ACC112 (cell line): Measurements from ENCODE around the gene SLC66A2.

Source experiments
- H2AFZ ChIP-seq: fragments of 200-600 bp; sonication (generic); one replicate; pipeline ENCODE4 v1.6.0; 2017; ENCODE audit warnings: antibody characterized with exemption, low read length; ENCODE audit not compliant: unreplicated experiment
- H3K27ac ChIP-seq: fragments of 200-600 bp; sonication (generic); 2 replicates; pipeline ENCODE4 v1.5.1; 2014; ENCODE audit warnings: low read depth, mild to moderate bottlenecking, antibody characterized with exemption, low read length, moderate library complexity
- H3K27me3 ChIP-seq: fragments of 200-600 bp; sonication (generic); 2 replicates; pipeline ENCODE4 v1.6.1; 2014; ENCODE audit warnings: mild to moderate bottlenecking, antibody characterized with exemption, low read length, moderate library complexity, mixed read lengths; ENCODE audit not compliant: insufficient read depth
- H3K36me3 ChIP-seq: fragments of 200-600 bp; sonication (generic); 2 replicates; pipeline ENCODE4 v1.6.1; 2016; ENCODE audit warnings: mild to moderate bottlenecking, antibody characterized with exemption, low read length, moderate library complexity, mixed read lengths; ENCODE audit not compliant: insufficient read depth
- H3K4me1 ChIP-seq: fragments of 200-600 bp; sonication (generic); one replicate; pipeline ENCODE4 v1.6.1; 2016; ENCODE audit warnings: low read length, mixed read lengths; ENCODE audit not compliant: insufficient read depth, unreplicated experiment, control insufficient read depth
- H3K4me3 ChIP-seq: fragments of 200-600 bp; sonication (generic); 2 replicates; pipeline ENCODE4 v1.5.1; 2014; ENCODE audit warnings: mild to moderate bottlenecking, low read depth, low read length
- H3K79me2 ChIP-seq: fragments of 200-600 bp; sonication (generic); one replicate; pipeline ENCODE4 v1.6.0; 2016; ENCODE audit warnings: low read length; ENCODE audit not compliant: control insufficient read depth, unreplicated experiment, insufficient read depth

The SLC66A2 gene

DNA sequence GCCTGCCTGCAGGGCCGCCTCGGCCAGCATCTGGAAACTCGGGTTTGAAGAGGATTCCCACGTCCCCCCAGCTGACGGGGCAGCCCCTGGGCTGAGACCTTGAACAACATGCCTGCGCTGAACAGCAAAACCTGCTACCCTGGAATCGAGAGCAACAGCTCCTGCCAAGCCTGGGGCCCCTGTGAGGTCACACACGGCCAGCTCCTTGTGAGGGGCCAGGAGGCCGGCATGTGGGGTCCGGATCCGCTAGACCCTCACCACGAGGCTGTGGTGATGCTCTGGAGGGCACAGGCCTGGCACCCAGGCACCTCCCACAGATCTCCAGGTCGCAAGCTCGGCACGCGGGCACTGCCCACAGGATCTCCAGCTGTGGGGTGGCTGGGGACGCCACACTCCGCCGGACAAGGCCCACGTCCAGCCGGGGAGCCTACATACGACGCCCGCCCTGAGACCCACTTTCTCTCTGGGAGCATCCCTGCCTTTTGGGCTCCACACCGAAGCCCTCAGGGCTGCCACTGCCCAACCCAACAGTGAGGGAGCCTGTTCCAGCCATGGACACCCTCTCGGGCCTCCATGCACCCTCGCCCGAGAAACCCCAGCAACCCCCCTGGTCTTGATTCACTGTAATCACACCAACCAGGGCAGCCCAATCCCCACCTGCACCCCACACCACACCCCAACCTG, 34.1 kb downstream of the SLC66A2 start:
- H3K4me1 ChIP-seq = no peaks in the 10 kb centered on the region
- no peak overlapping the region for H2AFZ ChIP-seq
- no peaks in the 10 kb centered on the region for H3K27me3 ChIP-seq
- no peak overlapping the region for H3K4me3 ChIP-seq
- peaks cover 34% of the 10 kb centered on the region; the same call in 1 of the 2 replicates for H3K36me3 ChIP-seq
- no peak overlapping the region for H3K27ac ChIP-seq
- peaks cover under 1% of the 10 kb centered on the region for H3K79me2 ChIP-seq

DNA sequence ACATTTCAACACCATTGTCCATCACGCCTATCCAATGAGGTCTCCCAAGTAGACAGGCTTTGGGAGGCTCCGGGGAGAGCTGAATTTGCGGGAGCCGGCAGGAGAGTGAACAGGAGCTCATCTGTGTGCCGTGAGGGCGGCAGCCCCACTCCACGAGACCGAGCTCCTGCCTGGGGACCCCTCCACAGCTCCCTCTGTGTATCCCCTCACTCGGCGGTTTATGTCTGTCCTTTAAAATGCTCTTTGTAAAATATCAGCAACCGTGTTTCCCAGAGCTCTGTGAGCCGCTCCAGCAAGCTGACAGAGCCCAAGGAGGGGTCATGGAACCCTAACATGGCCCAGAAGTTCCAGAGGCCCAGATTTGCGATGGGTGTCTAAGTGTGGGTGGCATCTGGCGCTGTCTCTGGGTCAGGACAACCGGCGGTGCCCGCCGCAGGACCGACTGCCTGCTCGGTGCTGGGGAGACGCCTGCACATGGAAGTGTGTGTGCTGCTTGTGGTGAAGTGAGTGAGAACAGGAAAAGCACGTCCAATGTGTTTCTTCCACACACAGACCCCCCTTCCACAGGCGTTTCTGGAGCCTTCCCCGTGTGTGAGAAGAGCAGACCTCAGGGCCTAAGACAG, 34.8 kb downstream of the SLC66A2 start:
- H2AFZ ChIP-seq = no peak overlapping the region
- no peak overlapping the region for H3K4me3 ChIP-seq
- H3K36me3 ChIP-seq = peaks cover 35% of the 10 kb centered on the region; the same call in 1 of the 2 replicates
- no peak overlapping the region for H3K27ac ChIP-seq
- no peaks in the 10 kb centered on the region for H3K4me1 ChIP-seq
- H3K79me2 ChIP-seq = no peaks in the 10 kb centered on the region
- H3K27me3 ChIP-seq = no peaks in the 10 kb centered on the region

DNA sequence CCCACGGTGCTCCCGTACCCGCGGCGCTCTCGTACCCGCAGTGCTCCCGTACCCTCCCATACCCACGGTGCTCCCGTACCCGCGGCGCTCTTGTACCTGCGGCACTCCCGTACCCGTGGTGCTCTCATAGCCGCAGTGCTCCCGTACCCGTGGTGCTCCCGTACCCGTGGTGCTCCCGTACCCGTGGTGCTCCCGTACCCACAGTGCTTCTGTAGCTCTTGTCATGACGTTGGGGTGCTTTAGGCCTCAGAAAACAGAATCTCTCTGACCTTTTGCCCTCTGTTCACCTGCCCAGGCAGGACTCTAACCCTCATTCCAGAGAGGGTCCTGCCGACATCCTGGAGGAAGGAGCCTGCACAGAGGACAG, 35.3 kb downstream of the SLC66A2 start:
- H2AFZ ChIP-seq = no peak overlapping the region
- H3K36me3 ChIP-seq = peaks cover 35% of the 10 kb centered on the region; the same call in 1 of the 2 replicates
- no peak overlapping the region for H3K4me3 ChIP-seq
- no peaks in the 10 kb centered on the region for H3K79me2 ChIP-seq
- H3K27ac ChIP-seq = no peak overlapping the region
- H3K4me1 ChIP-seq = no peaks in the 10 kb centered on the region
- H3K27me3 ChIP-seq = no peaks in the 10 kb centered on the region

DNA sequence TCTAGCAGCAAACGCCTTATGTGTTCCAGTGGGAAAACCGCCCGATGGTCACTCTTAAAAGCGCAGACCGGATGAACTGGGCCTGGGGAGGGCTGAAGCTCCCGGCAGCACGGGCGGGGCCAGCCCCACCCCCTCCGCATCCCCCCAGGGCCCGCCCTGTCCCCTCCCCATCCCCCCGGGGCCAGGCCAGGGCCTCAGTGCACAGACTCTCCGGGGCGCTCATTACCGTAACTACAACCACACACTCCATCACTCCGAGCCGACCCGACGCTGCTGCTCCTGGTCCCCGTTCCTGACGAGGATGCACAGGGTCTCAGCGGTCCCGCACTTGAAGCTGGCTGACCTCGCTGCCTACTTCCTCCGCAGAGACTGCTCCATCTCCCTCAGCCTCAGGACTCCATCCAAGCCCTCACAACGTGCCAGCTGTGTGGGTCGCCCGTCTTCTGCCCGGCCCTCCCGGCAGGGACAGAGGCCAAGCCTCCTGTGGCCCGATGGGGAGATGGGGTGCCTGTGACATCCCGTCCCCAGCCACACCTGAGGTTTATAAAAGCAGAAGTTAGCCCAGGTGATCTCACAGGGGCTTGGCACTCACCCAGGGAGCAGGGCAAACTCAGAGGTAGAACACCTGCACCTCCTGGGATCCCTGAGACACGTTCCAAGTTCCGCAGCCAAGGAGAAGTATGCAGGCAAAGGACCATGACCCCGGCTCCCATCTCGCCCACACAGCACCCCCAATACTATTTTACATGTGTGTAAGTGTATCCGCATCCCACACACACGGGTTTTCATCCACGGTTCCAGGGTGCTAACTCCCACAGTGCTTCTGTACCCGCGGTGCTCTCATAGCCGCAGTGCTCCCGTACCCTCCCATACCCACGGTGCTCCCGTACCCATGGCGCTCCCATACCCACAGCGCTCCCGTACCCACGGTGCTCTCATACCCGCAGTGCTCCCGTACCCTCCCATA, 36.0 kb downstream of the SLC66A2 start:
- H3K4me1 ChIP-seq = no peaks in the 10 kb centered on the region
- H3K27me3 ChIP-seq = no peaks in the 10 kb centered on the region
- H3K27ac ChIP-seq = no peak overlapping the region
- H3K4me3 ChIP-seq = no peak overlapping the region
- H3K79me2 ChIP-seq = no peaks in the 10 kb centered on the region
- no peak overlapping the region for H2AFZ ChIP-seq
- peaks cover 35% of the 10 kb centered on the region; the same call in 1 of the 2 replicates for H3K36me3 ChIP-seq

DNA sequence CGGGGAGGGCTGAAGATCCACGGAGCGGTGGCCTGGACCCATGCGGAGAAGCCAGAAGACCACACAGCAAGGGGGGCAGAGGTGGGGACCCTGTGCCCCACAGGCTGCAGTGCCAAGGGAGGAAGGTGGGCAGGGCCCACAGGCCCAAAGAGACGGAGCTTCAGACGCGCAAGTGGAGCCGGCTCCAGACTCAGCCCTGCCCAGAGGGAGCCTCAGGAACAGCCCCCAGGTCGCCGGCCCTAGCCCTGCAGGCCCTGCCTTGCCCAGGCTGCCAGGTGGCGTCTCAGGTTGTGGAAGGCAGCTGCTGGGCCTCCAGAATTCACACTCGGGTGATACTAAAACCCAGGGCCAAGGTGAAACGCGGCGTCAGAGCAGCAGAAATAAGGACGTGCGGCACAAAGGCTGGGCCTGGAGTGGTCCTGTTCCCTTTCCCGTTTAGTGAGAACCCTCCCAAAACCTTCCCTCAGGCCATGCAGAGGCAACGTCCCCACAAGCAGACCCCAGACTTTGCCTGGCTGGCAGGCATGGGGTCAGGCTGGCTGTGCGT, 36.8 kb downstream of the SLC66A2 start:
- Histone ChIP-seq H3K4me1 (no peaks in the 10 kb centered on the region), H3K36me3 (peaks cover 35% of the 10 kb centered on the region; the same call in 1 of the 2 replicates), H3K27me3 (no peaks in the 10 kb centered on the region)

DNA sequence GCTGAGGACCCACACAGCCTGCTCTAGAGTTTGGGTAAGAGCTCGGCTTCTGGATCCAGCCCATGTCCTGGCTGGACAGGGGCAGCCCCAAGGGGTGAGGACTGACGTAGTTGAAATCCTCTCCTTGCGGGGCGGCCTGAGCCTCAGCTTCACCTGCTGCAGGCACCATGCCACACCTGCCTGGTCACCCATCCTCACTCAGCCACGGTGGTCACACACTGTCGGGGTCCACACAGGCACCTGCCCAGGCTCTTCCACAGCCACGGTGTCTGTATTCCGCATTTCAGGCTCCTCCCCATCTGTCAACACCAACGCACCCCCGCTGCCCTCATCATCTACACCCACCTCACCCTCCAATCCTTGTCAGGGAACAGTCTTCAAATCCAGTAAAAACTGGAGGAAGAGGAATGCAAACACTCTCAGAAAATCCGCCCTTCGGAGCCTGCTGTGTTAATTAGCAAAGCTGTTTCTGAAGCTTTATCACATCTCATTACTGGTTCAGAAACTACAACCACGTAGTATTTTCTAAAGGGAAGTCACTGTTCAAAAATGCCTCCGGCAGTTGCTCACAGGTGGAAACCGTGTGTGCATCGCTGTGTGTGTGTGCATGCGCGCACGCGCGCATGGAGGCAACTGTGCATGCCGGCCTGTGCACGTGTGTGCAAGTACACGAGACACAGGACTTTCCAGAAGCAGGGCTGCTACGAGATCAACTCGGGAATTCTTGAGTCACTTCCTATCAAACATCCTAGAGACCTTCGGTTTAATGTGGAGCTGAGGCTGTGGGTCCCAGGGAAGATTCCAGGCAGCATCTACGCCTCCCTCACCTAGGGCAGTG, 38.2 kb downstream of the SLC66A2 start:
- no peaks in the 10 kb centered on the region for H3K79me2 ChIP-seq

More for the DNA sequence above, 36.8 kb downstream of the SLC66A2 start:
- no peaks in the 10 kb centered on the region for H3K79me2 ChIP-seq
- H3K4me3 ChIP-seq = no peak overlapping the region
- H3K27ac ChIP-seq = no peak overlapping the region
- H2AFZ ChIP-seq = no peak overlapping the region

DNA sequence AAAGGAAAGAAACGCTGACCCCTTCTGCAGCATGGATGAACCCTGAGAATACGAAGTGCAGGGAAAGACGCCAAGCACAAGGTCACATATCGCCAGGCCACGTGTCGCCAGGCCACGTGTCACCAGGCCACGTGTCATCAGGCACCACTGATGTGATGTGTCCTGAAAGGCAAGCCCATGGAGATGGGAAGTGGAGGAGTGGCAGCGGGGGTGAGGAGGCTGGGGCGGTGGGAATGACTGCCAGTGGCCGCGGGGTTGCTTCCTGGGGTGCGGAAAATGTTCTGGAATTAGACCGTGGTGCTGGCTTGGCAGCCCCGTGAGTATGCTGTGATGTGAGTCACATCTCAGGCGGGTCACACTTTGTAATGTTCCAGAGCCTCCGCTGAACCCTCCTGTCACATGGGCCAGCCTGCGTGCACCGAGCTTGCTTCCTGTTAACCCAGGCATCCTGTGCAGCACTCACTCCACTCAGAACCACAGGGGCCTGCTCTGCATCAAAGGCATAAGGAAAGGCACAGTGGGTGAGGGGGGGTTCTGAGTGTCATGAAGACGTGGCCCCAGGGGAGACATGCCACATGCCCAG, 39.0 kb downstream of the SLC66A2 start:
- peaks cover 28% of the 10 kb centered on the region; the same call in 1 of the 2 replicates for H3K36me3 ChIP-seq
- H3K79me2 ChIP-seq = no peaks in the 10 kb centered on the region
- no peak overlapping the region for H2AFZ ChIP-seq
- H3K4me1 ChIP-seq = no peaks in the 10 kb centered on the region
- H3K4me3 ChIP-seq = no peak overlapping the region
- no peaks in the 10 kb centered on the region for H3K27me3 ChIP-seq
- no peak overlapping the region for H3K27ac ChIP-seq

More for the DNA sequence above, 38.2 kb downstream of the SLC66A2 start:
- Histone ChIP-seq H3K4me1 (no peaks in the 10 kb centered on the region), H3K27me3 (no peaks in the 10 kb centered on the region), H3K27ac (no peak overlapping the region), H3K4me3 (no peak overlapping the region), H2AFZ (no peak overlapping the region), H3K36me3 (peaks cover 33% of the 10 kb centered on the region; the same call in 1 of the 2 replicates)

DNA sequence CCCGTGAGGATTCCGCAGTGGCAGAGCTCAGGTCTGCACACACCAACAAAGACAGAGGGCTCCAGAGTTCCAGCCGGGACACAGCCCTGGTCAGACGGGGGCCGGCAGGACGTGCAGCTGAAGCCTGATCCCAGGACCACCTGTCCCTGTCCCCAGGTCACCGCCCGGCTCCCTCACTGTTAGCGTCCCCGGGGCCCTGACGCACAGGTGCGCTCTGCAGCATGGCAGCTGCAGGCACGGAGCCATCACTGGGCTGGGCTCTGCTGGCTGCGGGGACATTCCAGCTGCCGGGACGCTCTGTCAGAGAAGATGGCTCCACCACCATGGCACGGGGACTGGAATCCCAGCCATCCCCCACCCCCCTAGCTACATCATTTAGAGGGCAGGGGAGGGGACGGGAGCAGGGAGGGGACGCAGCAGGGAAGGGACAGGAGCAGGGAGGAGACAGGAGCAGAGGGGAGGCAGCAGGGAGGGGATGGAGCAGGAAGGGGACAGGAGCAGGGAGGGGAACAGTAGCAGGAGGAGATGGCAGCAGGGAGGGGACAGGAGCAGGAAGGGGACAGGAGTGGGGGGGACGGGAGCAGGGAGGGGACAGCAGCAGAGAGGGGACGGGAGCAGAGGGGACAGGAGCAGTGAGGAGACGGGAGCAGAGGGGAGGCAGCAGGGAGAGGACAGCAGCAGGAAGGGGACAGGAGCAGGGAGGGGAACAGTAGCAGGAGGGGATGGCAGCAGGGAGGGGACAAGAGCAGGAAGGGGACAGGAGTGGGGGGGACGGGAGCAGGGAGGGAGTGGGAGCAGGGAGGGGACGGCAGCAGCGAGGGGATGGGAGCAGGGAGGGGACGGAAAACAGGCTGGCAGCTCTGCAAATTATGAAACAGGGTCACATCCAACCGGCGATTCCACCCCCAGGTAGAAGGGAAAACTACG, 39.8 kb downstream of the SLC66A2 start:
- H3K27me3 ChIP-seq = no peaks in the 10 kb centered on the region
- H2AFZ ChIP-seq = no peak overlapping the region
- H3K4me1 ChIP-seq = no peaks in the 10 kb centered on the region
- H3K27ac ChIP-seq = no peak overlapping the region
- H3K4me3 ChIP-seq = no peak overlapping the region
- no peaks in the 10 kb centered on the region for H3K79me2 ChIP-seq
- H3K36me3 ChIP-seq = peaks cover 23% of the 10 kb centered on the region; the same call in 1 of the 2 replicates
